Measurements from ENCODE around the gene PLEKHG4B.

PLEKHG4B gene

DNA sequence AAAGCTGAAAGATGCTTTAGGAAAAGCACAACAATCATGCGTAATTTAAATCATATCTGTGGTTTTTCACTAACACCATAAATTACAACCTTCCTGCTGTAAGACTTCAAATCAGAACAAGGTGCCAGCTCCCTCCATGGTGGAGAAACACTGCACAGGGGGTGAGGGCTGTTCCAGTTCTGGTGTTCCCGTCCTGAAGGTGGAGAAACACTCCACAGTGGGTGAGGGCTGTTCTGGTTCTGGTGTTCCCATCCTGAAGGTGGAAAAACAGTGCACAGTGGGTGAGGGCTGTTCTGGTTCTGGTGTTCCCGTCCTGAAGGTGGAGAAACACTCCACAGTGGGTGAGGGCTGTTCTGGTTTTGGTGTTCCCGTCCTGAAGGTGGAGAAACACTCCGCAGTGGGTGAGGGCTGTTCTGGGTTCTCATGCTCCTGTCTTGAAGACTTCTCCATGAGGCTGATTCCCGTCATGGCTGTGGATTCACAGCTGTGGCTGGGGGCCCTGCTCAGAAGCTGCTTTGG, 12.9 kb downstream of the PLEKHG4B start:
- H3K4me3 ChIP-seq (ENCODE audit: low read length): no peak overlapping the region
- DNase-seq (ENCODE audit: low read depth): no peak
- TF ChIP-seq, protein P1, sequence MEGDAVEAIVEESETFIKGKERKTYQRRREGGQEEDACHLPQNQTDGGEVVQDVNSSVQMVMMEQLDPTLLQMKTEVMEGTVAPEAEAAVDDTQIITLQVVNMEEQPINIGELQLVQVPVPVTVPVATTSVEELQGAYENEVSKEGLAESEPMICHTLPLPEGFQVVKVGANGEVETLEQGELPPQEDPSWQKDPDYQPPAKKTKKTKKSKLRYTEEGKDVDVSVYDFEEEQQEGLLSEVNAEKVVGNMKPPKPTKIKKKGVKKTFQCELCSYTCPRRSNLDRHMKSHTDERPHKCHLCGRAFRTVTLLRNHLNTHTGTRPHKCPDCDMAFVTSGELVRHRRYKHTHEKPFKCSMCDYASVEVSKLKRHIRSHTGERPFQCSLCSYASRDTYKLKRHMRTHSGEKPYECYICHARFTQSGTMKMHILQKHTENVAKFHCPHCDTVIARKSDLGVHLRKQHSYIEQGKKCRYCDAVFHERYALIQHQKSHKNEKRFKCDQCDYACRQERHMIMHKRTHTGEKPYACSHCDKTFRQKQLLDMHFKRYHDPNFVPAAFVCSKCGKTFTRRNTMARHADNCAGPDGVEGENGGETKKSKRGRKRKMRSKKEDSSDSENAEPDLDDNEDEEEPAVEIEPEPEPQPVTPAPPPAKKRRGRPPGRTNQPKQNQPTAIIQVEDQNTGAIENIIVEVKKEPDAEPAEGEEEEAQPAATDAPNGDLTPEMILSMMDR (conservative IDR thresholded peaks at IDR 0.05; ENCODE audit: low read depth, low read length): no peak

DNA sequence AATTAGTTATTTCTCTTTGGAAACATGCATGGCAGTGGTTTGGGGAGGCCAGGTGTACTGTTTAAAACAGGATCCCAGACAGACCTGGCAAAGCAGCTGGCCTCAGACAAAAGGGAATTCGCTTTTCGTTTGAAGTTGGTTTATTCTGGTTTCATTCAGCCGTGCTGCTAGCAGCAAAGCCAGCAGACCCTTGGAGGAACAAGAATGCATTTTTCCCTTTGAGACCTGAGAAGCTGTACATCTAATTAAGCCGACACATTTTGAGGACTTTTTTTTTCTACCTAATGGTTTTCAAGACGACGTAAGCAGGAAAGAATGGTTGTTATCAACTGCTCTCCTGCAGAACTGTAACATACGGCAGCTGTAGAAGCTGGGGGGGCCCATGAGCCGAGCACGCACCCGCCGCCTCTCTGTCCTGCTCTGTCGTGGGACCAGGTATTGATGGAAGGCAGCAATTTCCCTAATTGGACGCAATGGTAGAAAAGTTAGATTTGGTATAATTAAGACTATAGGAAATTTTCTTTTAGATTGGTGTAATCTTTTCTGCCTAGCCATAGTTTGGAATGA, 13.6 kb downstream of the PLEKHG4B start:
- DNase-seq (ENCODE audit: low read depth): no peak
- H3K4me3 ChIP-seq (ENCODE audit: low read length): no peak overlapping the region
- TF ChIP-seq, protein P1 (conservative IDR thresholded peaks at IDR 0.05; ENCODE audit: low read depth, low read length): no peak

DNA sequence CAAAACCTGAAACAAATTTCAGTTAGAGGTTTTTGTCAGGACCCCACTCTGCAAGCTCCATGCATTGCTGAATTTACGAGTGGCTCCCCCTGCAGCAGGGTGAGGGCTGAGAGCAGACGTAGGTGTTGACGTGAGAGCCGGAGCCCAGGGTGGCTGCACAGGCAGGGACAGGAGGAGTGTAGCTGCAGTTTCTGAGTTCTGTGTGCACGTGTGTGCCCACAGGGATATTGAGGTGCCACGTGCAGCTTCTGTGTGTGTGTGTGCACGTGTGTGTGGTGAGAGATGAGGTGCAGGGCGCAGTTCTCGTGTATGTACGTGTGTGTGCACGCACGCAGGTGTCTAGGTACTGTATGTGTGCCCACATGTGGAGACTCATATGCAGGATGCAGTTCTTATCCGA, 14.6 kb downstream of the PLEKHG4B start:
- no peak for DNase-seq (ENCODE audit: low read depth)
- TF ChIP-seq, protein P1 (conservative IDR thresholded peaks at IDR 0.05; ENCODE audit: low read depth, low read length): no peak
- H3K4me3 ChIP-seq (ENCODE audit: low read length): no peak overlapping the region

DNA sequence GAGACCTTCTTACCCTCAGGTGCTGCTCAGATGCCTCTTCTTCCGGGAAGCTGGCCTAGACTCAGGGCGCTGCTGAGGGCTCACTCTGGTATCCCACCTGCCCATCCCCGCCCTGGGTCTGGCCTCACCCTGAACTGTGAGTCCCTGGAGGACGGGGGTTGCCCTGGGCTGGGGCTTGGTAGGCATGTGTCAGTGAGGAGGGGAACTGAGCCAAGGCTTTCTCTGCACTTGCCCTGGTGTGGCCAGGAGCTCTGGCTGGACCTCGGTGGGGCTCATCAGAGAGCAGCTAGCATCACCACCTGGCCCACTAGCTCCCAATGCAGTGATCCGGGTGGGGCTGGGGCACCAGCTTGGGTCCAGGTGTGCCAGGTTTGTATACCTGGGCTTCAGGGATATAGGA, 15.6 kb downstream of the PLEKHG4B start:
- TF ChIP-seq, protein P1 (conservative IDR thresholded peaks at IDR 0.05; ENCODE audit: low read depth, low read length): no peak
- no peak overlapping the region for H3K4me3 ChIP-seq (ENCODE audit: low read length)
- DNase-seq (ENCODE audit: low read depth): no peak

DNA sequence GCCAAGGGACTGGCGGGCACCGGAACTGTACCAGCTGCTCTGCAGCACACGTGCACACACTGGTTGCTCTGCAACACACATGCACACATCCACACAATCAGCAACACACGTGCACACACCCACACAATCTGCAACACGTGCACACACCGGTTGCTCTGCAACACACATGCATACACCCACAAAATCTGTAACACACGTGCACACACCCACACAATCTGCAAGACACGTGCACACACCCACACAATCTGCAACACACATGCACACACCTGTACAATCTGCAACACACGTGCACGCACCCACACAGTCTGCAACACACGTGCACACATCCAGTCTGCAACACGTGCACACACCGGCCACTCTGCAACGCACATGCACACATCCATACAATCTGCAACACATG, 17.9 kb downstream of the PLEKHG4B start:
- DNase-seq (ENCODE audit: low read depth): no peak
- TF ChIP-seq, protein P1 (conservative IDR thresholded peaks at IDR 0.05; ENCODE audit: low read depth, low read length): no peak
- no peak overlapping the region for H3K4me3 ChIP-seq (ENCODE audit: low read length)

DNA sequence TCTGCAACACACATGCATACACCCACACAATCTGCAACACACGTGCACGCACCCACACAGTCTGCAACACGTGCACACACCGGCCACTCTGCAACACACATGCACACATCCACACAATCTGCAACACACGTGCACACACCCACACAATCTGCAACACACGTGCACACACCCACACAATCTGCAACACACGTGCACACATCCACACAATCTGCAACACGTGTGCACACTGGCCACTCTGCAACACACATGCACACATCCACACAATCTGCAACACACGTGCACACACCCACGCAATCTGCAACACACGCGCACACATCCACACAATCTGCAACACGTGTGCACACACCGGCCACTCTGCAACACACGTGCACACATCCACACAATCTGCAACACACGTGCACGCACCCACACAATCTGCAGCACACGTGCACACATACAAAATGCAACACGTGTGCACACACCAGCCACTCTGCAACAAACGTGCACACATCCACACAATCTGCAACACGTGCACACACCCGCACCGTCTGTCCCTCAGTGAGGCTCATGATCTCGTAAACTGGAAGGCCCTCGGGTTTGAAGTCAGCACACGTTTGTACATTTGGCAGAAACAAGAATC, 18.4 kb downstream of the PLEKHG4B start:
- no peak for DNase-seq (ENCODE audit: low read depth)
- H3K4me3 ChIP-seq (ENCODE audit: low read length): no peak overlapping the region
- TF ChIP-seq, protein P1 (conservative IDR thresholded peaks at IDR 0.05; ENCODE audit: low read depth, low read length): no peak

DNA sequence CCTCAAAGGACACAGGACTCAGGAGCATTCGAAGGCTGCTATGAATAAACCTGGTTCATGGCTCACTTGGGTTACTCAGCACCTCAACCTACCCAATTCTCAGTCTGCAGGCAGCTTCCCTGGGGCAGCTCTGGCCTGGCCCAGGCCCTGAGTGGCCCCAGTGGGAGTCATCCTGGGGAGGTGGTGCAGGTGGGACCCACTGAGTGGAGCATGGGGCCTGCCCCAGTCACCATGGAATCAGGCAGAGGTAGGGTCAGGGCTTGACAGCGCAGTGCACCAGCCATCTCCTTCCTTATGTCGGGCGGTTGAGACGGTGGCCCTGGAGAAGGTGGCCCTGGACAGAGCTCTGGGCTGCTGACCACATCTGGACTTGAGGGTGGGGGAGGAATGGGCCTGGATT, 19.2 kb downstream of the PLEKHG4B start:
- no peak for DNase-seq (ENCODE audit: low read depth)
- TF ChIP-seq, protein P1 (conservative IDR thresholded peaks at IDR 0.05; ENCODE audit: low read depth, low read length): no peak
- H3K4me3 ChIP-seq (ENCODE audit: low read length): no peak overlapping the region

All from retinal pigment epithelial cell (primary cell).